KMS-11 (cell line): ENCODE results near the gene EEFSEC.

Experiments
- H2AFZ ChIP-seq: fragments of 200-600 bp; sonication (generic); 2 replicates; pipeline ENCODE4 v1.6.1; 2016; ENCODE audit warnings: antibody characterized with exemption, mixed run types, low read depth
- H3K27ac ChIP-seq: fragments of 200-600 bp; sonication (generic); 2 replicates; pipeline ENCODE4 v1.6.1; 2016; ENCODE audit warnings: mild to moderate bottlenecking, mixed run types
- H3K27me3 ChIP-seq: fragments of 200-600 bp; sonication (generic); 2 replicates; pipeline ENCODE4 v1.6.1; 2017; ENCODE audit warnings: mild to moderate bottlenecking, low read depth, mixed run types, moderate library complexity; ENCODE audit not compliant: insufficient read depth
- H3K36me3 ChIP-seq: fragments of 200-600 bp; sonication (generic); 2 replicates; pipeline ENCODE4 v1.6.1; 2017; ENCODE audit warnings: mild to moderate bottlenecking, mixed run types; ENCODE audit not compliant: insufficient read depth
- H3K4me1 ChIP-seq: fragments of 200-600 bp; sonication (generic); 2 replicates; pipeline ENCODE4 v1.6.1; 2016; ENCODE audit warnings: mild to moderate bottlenecking, low read depth, mixed run types; ENCODE audit not compliant: poor library complexity, severe bottlenecking
- H3K4me2 ChIP-seq: fragments of 200-600 bp; sonication (generic); 2 replicates; pipeline ENCODE4 v1.7.0; 2016; ENCODE audit warnings: mild to moderate bottlenecking, mixed run types
- H3K4me3 ChIP-seq: fragments of 200-600 bp; sonication (generic); IDR thresholded peaks from 2 replicates; pipeline ENCODE4 v1.6.1; 2017; ENCODE audit warnings: low read depth, low read length, mixed read lengths; ENCODE audit not compliant: insufficient read depth
- H3K79me2 ChIP-seq: fragments of 200-600 bp; sonication (generic); 2 replicates; pipeline ENCODE4 v1.6.1; 2016; ENCODE audit warnings: low read depth, mixed run types; ENCODE audit not compliant: insufficient read depth
- H3K9ac ChIP-seq: fragments of 200-600 bp; sonication (generic); 2 replicates; pipeline ENCODE4 v1.6.1; 2016; ENCODE audit warnings: mild to moderate bottlenecking, mixed run types
- H4K20me1 ChIP-seq: fragments of 200-600 bp; sonication (generic); 2 replicates; pipeline ENCODE4 v1.6.1; 2016; ENCODE audit warnings: mild to moderate bottlenecking, mixed run types; ENCODE audit not compliant: insufficient read depth
- TF ChIP-seq, protein P1 (sequence below): fragments of 200-600 bp; sonication (generic); conservative IDR thresholded peaks from 2 replicates; pipeline ENCODE4 v1.6.1; 2017; ENCODE audit warnings: low read depth, mild to moderate bottlenecking, antibody characterized with exemption, low read length, moderate library complexity, mixed read lengths

Gene EEFSEC

DNA sequence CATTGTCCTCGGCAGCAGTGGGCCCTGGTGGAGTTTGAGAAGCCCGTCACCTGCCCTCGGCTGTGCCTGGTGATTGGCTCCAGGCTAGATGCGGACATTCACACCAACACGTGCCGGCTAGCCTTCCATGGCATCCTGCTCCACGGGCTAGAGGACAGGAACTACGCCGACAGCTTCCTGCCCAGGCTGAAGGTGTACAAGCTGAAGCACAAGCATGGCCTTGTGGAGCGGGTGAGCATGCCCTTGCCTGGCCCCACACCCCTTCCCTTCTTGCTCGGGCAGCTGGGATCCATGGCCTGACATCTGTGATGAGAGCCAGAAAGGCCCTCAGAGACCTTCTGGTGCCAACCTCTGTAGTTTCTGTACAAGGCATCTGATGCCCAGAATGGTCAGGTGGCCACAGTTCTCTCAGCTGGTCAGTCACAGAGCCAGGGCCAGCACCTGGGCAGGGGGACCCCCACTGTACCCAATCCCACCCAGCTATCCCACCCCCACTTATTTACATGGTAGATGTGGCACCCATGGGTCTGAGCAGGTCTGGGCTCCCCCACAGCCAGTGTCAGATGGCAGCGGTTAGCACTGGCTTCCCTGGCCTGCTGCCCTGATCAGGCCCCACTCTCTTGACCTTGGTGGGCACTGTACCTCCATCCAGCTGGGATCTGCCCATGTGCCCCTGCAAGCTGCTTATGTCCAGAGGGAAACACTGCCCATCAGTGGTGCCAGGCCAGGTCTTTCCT, 188.5 kb downstream of the EEFSEC start:
- H3K36me3 ChIP-seq: no peaks in the 10 kb centered on the region
- H3K4me1 ChIP-seq: no peaks in the 10 kb centered on the region

DNA sequence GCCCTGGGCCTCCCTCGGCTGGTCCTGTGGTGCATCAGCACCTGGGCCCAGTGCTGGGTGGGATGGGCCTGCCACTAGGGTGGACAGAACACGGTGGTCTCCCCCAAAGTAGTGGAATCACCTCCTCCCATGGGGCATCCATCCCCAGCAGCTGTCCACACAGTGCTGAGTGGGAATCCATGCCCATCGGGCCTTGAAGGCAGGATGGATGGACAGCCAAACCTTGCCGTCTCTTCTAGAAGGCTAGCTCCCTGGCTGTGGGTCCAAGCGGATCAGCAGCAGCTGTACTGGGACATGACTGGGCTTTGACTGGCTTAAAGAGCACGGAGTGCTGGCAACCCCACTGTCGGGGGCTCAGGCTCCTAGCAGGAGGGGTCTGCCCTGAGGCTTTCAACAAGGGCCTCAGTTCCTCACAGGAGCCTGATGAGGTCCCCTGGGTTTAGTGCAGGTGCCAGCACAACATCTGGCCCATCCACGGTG, 189.5 kb downstream of the EEFSEC start:
- no peak overlapping the region for H2AFZ ChIP-seq
- no peaks in the 10 kb centered on the region for H3K36me3 ChIP-seq
- H3K27ac ChIP-seq: no peak overlapping the region
- no peaks in the 10 kb centered on the region for H4K20me1 ChIP-seq
- H3K4me3 ChIP-seq: no peak overlapping the region
- H3K27me3 ChIP-seq: no peaks in the 10 kb centered on the region
- no peak overlapping the region for H3K4me2 ChIP-seq
- H3K4me1 ChIP-seq: no peaks in the 10 kb centered on the region
- TF ChIP-seq, protein P1, sequence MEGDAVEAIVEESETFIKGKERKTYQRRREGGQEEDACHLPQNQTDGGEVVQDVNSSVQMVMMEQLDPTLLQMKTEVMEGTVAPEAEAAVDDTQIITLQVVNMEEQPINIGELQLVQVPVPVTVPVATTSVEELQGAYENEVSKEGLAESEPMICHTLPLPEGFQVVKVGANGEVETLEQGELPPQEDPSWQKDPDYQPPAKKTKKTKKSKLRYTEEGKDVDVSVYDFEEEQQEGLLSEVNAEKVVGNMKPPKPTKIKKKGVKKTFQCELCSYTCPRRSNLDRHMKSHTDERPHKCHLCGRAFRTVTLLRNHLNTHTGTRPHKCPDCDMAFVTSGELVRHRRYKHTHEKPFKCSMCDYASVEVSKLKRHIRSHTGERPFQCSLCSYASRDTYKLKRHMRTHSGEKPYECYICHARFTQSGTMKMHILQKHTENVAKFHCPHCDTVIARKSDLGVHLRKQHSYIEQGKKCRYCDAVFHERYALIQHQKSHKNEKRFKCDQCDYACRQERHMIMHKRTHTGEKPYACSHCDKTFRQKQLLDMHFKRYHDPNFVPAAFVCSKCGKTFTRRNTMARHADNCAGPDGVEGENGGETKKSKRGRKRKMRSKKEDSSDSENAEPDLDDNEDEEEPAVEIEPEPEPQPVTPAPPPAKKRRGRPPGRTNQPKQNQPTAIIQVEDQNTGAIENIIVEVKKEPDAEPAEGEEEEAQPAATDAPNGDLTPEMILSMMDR: no peak
- no peaks in the 10 kb centered on the region for H3K79me2 ChIP-seq
- H3K9ac ChIP-seq: no peak overlapping the region

More for the DNA sequence above, 188.5 kb downstream of the EEFSEC start:
- no peak overlapping the region for H3K4me2 ChIP-seq
- H4K20me1 ChIP-seq: no peaks in the 10 kb centered on the region
- no peak overlapping the region for H2AFZ ChIP-seq
- no peak overlapping the region for H3K27ac ChIP-seq
- TF ChIP-seq, protein P1: no peak
- no peak overlapping the region for H3K9ac ChIP-seq
- H3K27me3 ChIP-seq: no peaks in the 10 kb centered on the region
- H3K4me3 ChIP-seq: no peak overlapping the region
- H3K79me2 ChIP-seq: no peaks in the 10 kb centered on the region

DNA sequence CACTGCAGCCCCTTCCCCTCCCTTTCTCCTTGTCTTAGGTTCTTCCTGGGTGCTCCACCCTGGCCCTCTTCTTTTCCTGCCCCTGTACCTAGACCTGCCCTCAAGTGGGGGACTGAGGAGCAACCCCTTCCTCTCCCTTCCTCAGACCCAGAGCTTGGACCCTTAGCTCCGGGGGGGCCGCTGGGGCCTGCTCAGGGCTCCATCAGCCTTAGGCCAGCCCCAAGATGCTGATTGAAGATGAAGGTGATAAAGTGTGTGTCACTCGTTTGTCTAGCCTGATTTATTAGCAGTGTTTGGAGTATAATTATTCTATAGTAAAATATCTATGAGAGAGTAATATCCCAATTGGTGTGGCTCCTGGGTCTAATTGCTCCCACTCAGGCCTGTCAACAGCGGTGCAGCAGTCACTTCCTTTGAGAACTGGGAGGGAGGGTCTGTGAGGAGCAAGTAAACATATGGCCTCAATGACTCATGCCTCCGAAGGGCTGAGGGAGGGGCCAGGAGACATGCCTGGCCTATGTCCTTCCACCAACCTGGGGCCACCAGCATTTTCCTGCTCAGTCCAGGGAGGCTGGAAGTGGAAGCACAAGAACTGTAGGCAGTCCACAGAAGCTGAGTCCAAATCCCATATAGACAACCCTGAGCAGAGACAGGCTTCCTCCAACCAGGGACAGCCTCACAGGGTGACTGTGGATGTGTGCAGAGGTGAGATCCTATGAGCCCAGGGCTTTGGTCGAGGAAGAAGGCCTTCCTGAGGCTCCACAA, 190.2 kb downstream of the EEFSEC start:
- H3K4me3 ChIP-seq: no peak overlapping the region
- no peak overlapping the region for H2AFZ ChIP-seq
- no peak overlapping the region for H3K9ac ChIP-seq
- TF ChIP-seq, protein P1: no peak
- H3K4me1 ChIP-seq: no peaks in the 10 kb centered on the region
- H3K79me2 ChIP-seq: no peaks in the 10 kb centered on the region
- no peak overlapping the region for H3K4me2 ChIP-seq
- H4K20me1 ChIP-seq: no peaks in the 10 kb centered on the region
- no peaks in the 10 kb centered on the region for H3K36me3 ChIP-seq
- no peaks in the 10 kb centered on the region for H3K27me3 ChIP-seq
- no peak overlapping the region for H3K27ac ChIP-seq

DNA sequence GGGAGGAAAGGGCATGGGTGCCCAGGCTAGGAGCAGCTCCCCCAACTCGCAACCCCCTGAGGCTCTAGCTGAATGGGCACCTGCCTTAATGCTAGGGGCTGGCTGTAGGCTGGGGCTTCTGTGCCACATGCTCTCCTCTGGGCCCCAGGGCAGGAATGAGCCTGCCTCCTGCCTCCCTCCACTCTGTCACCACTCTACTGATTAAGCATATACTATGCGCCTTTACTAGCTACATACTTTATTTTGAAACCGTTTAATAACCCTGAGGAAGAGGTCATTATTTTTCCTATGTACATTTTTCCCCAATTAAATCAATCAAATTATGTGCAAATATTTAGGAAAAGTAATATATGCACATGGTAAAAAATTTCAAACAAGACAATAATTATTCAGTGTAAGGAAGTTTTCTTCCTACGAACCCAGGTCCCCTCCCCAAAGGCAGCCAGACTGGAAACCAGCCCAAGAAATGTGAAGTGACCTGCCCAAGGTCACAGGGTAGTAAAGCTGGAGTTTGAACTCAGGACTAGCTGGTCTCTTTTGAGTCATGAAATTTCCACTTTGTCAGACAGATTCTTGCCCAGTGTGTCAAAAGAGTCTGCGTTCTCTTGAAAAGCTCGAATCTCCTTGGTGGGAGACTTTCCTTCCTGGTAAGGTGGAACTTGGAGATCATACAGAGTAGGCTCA, 190.9 kb downstream of the EEFSEC start:
- H3K27me3 ChIP-seq: no peaks in the 10 kb centered on the region
- no peaks in the 10 kb centered on the region for H4K20me1 ChIP-seq
- H2AFZ ChIP-seq: no peak overlapping the region
- no peak overlapping the region for H3K4me2 ChIP-seq
- no peaks in the 10 kb centered on the region for H3K36me3 ChIP-seq
- H3K27ac ChIP-seq: no peak overlapping the region
- no peak overlapping the region for H3K9ac ChIP-seq
- no peak overlapping the region for H3K4me3 ChIP-seq
- TF ChIP-seq, protein P1: no peak
- H3K79me2 ChIP-seq: no peaks in the 10 kb centered on the region
- no peaks in the 10 kb centered on the region for H3K4me1 ChIP-seq
